AG04449 (cell line): ENCODE data around the gene PADI1.
"Not testable (repeated sequence)": the region's sequence is repeated elsewhere in the genome, so short reads cannot be mapped to it uniquely, and the experiment has no call there.

ENCODE experiments used
- CTCF ChIA-PET: fragments of 350-600 bp; formaldehyde crosslinking; extraction: SDS; loops from one replicate; lab custom pipeline; 2021; ENCODE audit warnings: antibody characterized with exemption; lab: Yijun Ruan, JAX
- POLR2A ChIA-PET: fragments of 400-600, 350-600 bp; formaldehyde crosslinking; extraction: SDS; loops from one replicate; lab custom pipeline; 2020; ENCODE audit warnings: antibody characterized with exemption, inconsistent platforms; lab: Yijun Ruan, JAX
- DNase-seq: peaks from one replicate; pipeline ENCODE4 v3.0.0-alpha.2; 2010; ENCODE audit warnings: low read depth, low spot score
- H3K4me3 ChIP-seq: 2 replicates; pipeline ENCODE4 v1.5.1; 2011; ENCODE audit warnings: low read depth, mild to moderate bottlenecking, control low read depth, low read length
- CTCF ChIP-seq: IDR thresholded peaks from one replicate; pipeline ENCODE4 v1.5.1; 2011; ENCODE audit warnings: mild to moderate bottlenecking, moderate library complexity, low read length, control low read depth, inconsistent platforms; ENCODE audit not compliant: insufficient read depth; ENCODE audit errors: missing control alignments

PADI1 gene

GRCh38 chr1:17237561-17237903, 32.6 kb downstream of the PADI1 start:
- ChIA-PET CTCF (interaction anchor here (0.6 to 12.2 kb wide), 34 partner anchors 11 to 181 kb away, joined by 3 to 669 read pairs (median 7); partner anchors contain the start of genes PADI2 and PADI3), POLR2A (interaction anchor here (0.9 kb wide), 1 partner anchor 48 kb away, joined by 3 read pairs; no protein-coding TSS in a partner anchor)
- DNase-seq: no peak
- TF ChIP-seq CTCF: no peak
- no peak overlapping the region for H3K4me3 ChIP-seq

GRCh38 chr1:17239420-17239819, 34.5 kb downstream of the PADI1 start:
- CTCF ChIA-PET: interaction anchor here (0.8 to 12.2 kb wide), 8 partner anchors 9 to 179 kb away, joined by 3 to 669 read pairs (median 5); partner anchors contain the start of genes PADI2 and PADI3
- TF ChIP-seq CTCF: no peak
- DNase-seq: peak; percentile 72
- H3K4me3 ChIP-seq: no peak overlapping the region
- POLR2A ChIA-PET: no interaction called here

- DNase-seq, POLR2A ChIA-PET, H3K4me3 ChIP-seq: not testable (repeated sequence)
- CTCF ChIA-PET: interaction anchor here (1.0 to 12.2 kb wide), 7 partner anchors 13 to 166 kb away, joined by 3 to 669 read pairs (median 4); partner anchors contain the start of gene PADI2
Observed at GRCh38 chr1:17241011-17241779, 36.3 kb downstream of the PADI1 start.

GRCh38 chr1:17241780-17242074, 36.8 kb downstream of the PADI1 start:
- CTCF ChIA-PET: interaction anchor here (0.9 to 12.2 kb wide), 6 partner anchors 30 to 165 kb away, joined by 3 to 669 read pairs (median 4); partner anchors contain the start of gene PADI2
- DNase-seq, POLR2A ChIA-PET, H3K4me3 ChIP-seq: not testable (repeated sequence)

GRCh38 chr1:17243274-17243673, 38.3 kb downstream of the PADI1 start:
- ChIA-PET POLR2A (no interaction called here), CTCF (interaction anchor here (1.6 to 12.2 kb wide), 2 partner anchors 111 to 118 kb away, joined by 3 to 669 read pairs; partner anchors contain the start of gene PADI2)
- H3K4me3 ChIP-seq: no peak overlapping the region
- no peak for TF ChIP-seq CTCF
- no peak for DNase-seq

GRCh38 chr1:17244821-17245740, 40.2 kb downstream of the PADI1 start:
- no peak for TF ChIP-seq CTCF
- no peak for DNase-seq
- no peak overlapping the region for H3K4me3 ChIP-seq
- POLR2A ChIA-PET: no interaction called here
- CTCF ChIA-PET: interaction anchor here (0.7 to 7.8 kb wide), 12 partner anchors 9 to 293 kb away, joined by 3 to 104 read pairs (median 4); no protein-coding TSS in a partner anchor

- no peak for TF ChIP-seq CTCF
- ChIA-PET POLR2A (interaction anchor here (0.9 kb wide), 1 partner anchor 14 kb away, joined by 3 read pairs; no protein-coding TSS in a partner anchor), CTCF (interaction anchor here (1.0 to 7.8 kb wide), 9 partner anchors 9 to 160 kb away, joined by 3 to 104 read pairs (median 5); no protein-coding TSS in a partner anchor)
- DNase-seq: no peak
- H3K4me3 ChIP-seq: no peak overlapping the region
Observed at GRCh38 chr1:17245816-17246325, 40.9 kb downstream of the PADI1 start.
